ENCODE data around the gene DIPK1C. TPM values are rescaled to one million over a fixed set of nuclear protein-coding genes. Genes with fewer than 3 reads are reported as not detected.
A peak's percentile ranks its signal among the peaks of the same experiment; 100 is the strongest.

The DIPK1C gene
- total RNA-seq, 2 experiments from 2014 or later = not detected

GRCh38 chr18:74495581-74496507 lies 38.7 kb upstream of the DIPK1C start, which contains the start of gene CNDP2:
CNDP2 (plus strand) TSS chr18:74496363; CDS start chr18:74499974, 3,611 bp downstream.
- peak within 1 kb of the TSS; percentile 87 for H3K4me3 Mint-ChIP-seq
- CTCF ChIA-PET = interaction anchor here (0.8 to 2.9 kb wide), 7 partner anchors 11 to 142 kb away, joined by 3 to 13 read pairs (median 5); partner anchors contain the start of gene ZNF407
- peaks cover 40% of the 10 kb centered on the region for H3K4me1 Mint-ChIP-seq
- H3K36me3 Mint-ChIP-seq = peaks cover 13% of the 10 kb centered on the region
- H3K9me3 Mint-ChIP-seq (ENCODE audit: low read depth) = no peaks in the 10 kb centered on the region
- peaks cover 12% of the 10 kb centered on the region for H3K27me3 Mint-ChIP-seq
- H3K27ac Mint-ChIP-seq = peak within 1 kb of the TSS; percentile 100
- peak; percentile 99 for DNase-seq
- ATAC-seq = peak; percentile 76

- no peak for DNase-seq
- CTCF ChIA-PET = interaction anchor here (1.6 to 2.9 kb wide), 4 partner anchors 57 to 141 kb away, joined by 3 to 13 read pairs (median 8); no protein-coding TSS in a partner anchor
- no peak overlapping the region for H3K4me3 Mint-ChIP-seq
- H3K27me3 Mint-ChIP-seq = peaks cover 12% of the 10 kb centered on the region
- peaks cover 31% of the 10 kb centered on the region for H3K4me1 Mint-ChIP-seq
- H3K9me3 Mint-ChIP-seq (ENCODE audit: low read depth) = no peaks in the 10 kb centered on the region
- H3K27ac Mint-ChIP-seq = no peak overlapping the region
- peaks cover 6% of the 10 kb centered on the region for H3K36me3 Mint-ChIP-seq
- ATAC-seq = no peak
Measured at GRCh38 chr18:74494514-74494913, 37.4 kb upstream of the DIPK1C start.

- Mint-ChIP-seq H3K4me1 (peaks cover 25% of the 10 kb centered on the region), H3K27ac (no peak overlapping the region), H3K36me3 (peaks cover 5% of the 10 kb centered on the region), H3K27me3 (peaks cover 12% of the 10 kb centered on the region), H3K9me3 (ENCODE audit: low read depth) (no peaks in the 10 kb centered on the region), H3K4me3 (no peak overlapping the region)
- peak; percentile 75 for DNase-seq
- no peak for ATAC-seq
- CTCF ChIA-PET = interaction anchor here (0.7 to 5.2 kb wide), 19 partner anchors 9 to 301 kb away, joined by 3 to 134 read pairs (median 4); no protein-coding TSS in a partner anchor
Measured at GRCh38 chr18:74493689-74494088, 36.6 kb upstream of the DIPK1C start.

- no peaks in the 10 kb centered on the region for H3K9me3 Mint-ChIP-seq (ENCODE audit: low read depth)
- CTCF ChIA-PET = interaction anchor here (1.8 to 5.2 kb wide), 3 partner anchors 8 to 140 kb away, joined by 4 to 134 read pairs (median 12); no protein-coding TSS in a partner anchor
- no peak for DNase-seq
- no peak overlapping the region for H3K27ac Mint-ChIP-seq
- H3K27me3 Mint-ChIP-seq = peaks cover 12% of the 10 kb centered on the region
- ATAC-seq = no peak
- peaks cover under 1% of the 10 kb centered on the region for H3K36me3 Mint-ChIP-seq
- no peak overlapping the region for H3K4me3 Mint-ChIP-seq
- H3K4me1 Mint-ChIP-seq = peaks cover 11% of the 10 kb centered on the region
Measured at GRCh38 chr18:74492259-74492658, 35.2 kb upstream of the DIPK1C start.

GRCh38 chr18:74489676-74490075 lies 32.6 kb upstream of the DIPK1C start:
- ATAC-seq = no peak

GRCh38 chr18:74488864-74489263 lies 31.8 kb upstream of the DIPK1C start:
- ATAC-seq = no peak
- CTCF ChIA-PET = interaction anchor here (5.2 kb wide), 1 partner anchor 136 kb away, joined by 134 read pairs; no protein-coding TSS in a partner anchor

More at GRCh38 chr18:74489676-74490075, 32.6 kb upstream of the DIPK1C start:
- CTCF ChIA-PET = interaction anchor here (0.8 to 5.2 kb wide), 3 partner anchors 41 to 137 kb away, joined by 3 to 134 read pairs (median 4); no protein-coding TSS in a partner anchor
- H3K36me3 Mint-ChIP-seq = no peaks in the 10 kb centered on the region
- peaks cover 12% of the 10 kb centered on the region for H3K4me1 Mint-ChIP-seq
- no peaks in the 10 kb centered on the region for H3K9me3 Mint-ChIP-seq (ENCODE audit: low read depth)
- DNase-seq = no peak
- no peak overlapping the region for H3K4me3 Mint-ChIP-seq
- peaks cover 15% of the 10 kb centered on the region for H3K27me3 Mint-ChIP-seq
- H3K27ac Mint-ChIP-seq = no peak overlapping the region

GRCh38 chr18:74488354-74488753 lies 31.2 kb upstream of the DIPK1C start:
- no peaks in the 10 kb centered on the region for H3K36me3 Mint-ChIP-seq
- H3K27me3 Mint-ChIP-seq = peaks cover 5% of the 10 kb centered on the region
- H3K4me3 Mint-ChIP-seq = no peak overlapping the region
- no peak for ATAC-seq
- CTCF ChIA-PET = interaction anchor here (2.6 kb wide), 1 partner anchor 135 kb away, joined by 7 read pairs; no protein-coding TSS in a partner anchor
- peaks cover 14% of the 10 kb centered on the region for H3K4me1 Mint-ChIP-seq
- no peaks in the 10 kb centered on the region for H3K9me3 Mint-ChIP-seq (ENCODE audit: low read depth)
- no peak overlapping the region for H3K27ac Mint-ChIP-seq
- DNase-seq = no peak

More at GRCh38 chr18:74488864-74489263, 31.8 kb upstream of the DIPK1C start:
- DNase-seq = no peak
- Mint-ChIP-seq H3K4me3 (no peak overlapping the region), H3K27ac (no peak overlapping the region), H3K27me3 (peaks cover 10% of the 10 kb centered on the region), H3K4me1 (peaks cover 14% of the 10 kb centered on the region), H3K36me3 (no peaks in the 10 kb centered on the region), H3K9me3 (ENCODE audit: low read depth) (no peaks in the 10 kb centered on the region)

- Mint-ChIP-seq H3K4me3 (no peak overlapping the region), H3K27ac (no peak overlapping the region), H3K27me3 (peaks cover 10% of the 10 kb centered on the region), H3K4me1 (peaks cover 14% of the 10 kb centered on the region), H3K36me3 (no peaks in the 10 kb centered on the region), H3K9me3 (ENCODE audit: low read depth) (no peaks in the 10 kb centered on the region)
- no peak for DNase-seq
- CTCF ChIA-PET = interaction anchor here (2.6 kb wide), 1 partner anchor 133 kb away, joined by 7 read pairs; no protein-coding TSS in a partner anchor
- no peak for ATAC-seq
Measured at GRCh38 chr18:74486119-74486849, 29.2 kb upstream of the DIPK1C start.

GRCh38 chr18:74482697-74483096 lies 25.6 kb upstream of the DIPK1C start:
- Mint-ChIP-seq H3K4me3 (no peak overlapping the region), H3K9me3 (ENCODE audit: low read depth) (no peaks in the 10 kb centered on the region), H3K27me3 (peaks cover 13% of the 10 kb centered on the region), H3K4me1 (peaks cover 14% of the 10 kb centered on the region), H3K27ac (no peak overlapping the region), H3K36me3 (no peaks in the 10 kb centered on the region)
- DNase-seq (no peak), ATAC-seq (no peak)
- CTCF ChIA-PET = interaction anchor here (1.1 to 1.3 kb wide), 2 partner anchors 69 to 129 kb away, joined by 3 read pairs; no protein-coding TSS in a partner anchor

GRCh38 chr18:74480149-74480651 lies 23.1 kb upstream of the DIPK1C start:
- Mint-ChIP-seq H3K27ac (no peak overlapping the region), H3K27me3 (peaks cover 10% of the 10 kb centered on the region), H3K36me3 (no peaks in the 10 kb centered on the region), H3K4me1 (peaks cover 6% of the 10 kb centered on the region), H3K9me3 (ENCODE audit: low read depth) (no peaks in the 10 kb centered on the region), H3K4me3 (no peak overlapping the region)
- CTCF ChIA-PET = no interaction called here
- ATAC-seq (no peak), DNase-seq (no peak)

- Mint-ChIP-seq H3K4me3 (no peak overlapping the region), H3K4me1 (peaks cover 2% of the 10 kb centered on the region), H3K27me3 (peaks cover 10% of the 10 kb centered on the region), H3K36me3 (no peaks in the 10 kb centered on the region), H3K9me3 (ENCODE audit: low read depth) (no peaks in the 10 kb centered on the region), H3K27ac (no peak overlapping the region)
- ATAC-seq = no peak
- DNase-seq = no peak
- CTCF ChIA-PET = no interaction called here
Measured at GRCh38 chr18:74479486-74480148, 22.5 kb upstream of the DIPK1C start.

- H3K9me3 Mint-ChIP-seq (ENCODE audit: low read depth) = no peaks in the 10 kb centered on the region
- CTCF ChIA-PET = interaction anchor here (0.7 kb wide), 1 partner anchor 17 kb away, joined by 3 read pairs; the partner anchor contains the start of gene CNDP2
- no peak overlapping the region for H3K27ac Mint-ChIP-seq
- H3K36me3 Mint-ChIP-seq = no peaks in the 10 kb centered on the region
- DNase-seq (no peak), ATAC-seq (no peak)
- H3K27me3 Mint-ChIP-seq = peaks cover 10% of the 10 kb centered on the region
- no peaks in the 10 kb centered on the region for H3K4me1 Mint-ChIP-seq
- H3K4me3 Mint-ChIP-seq = no peak overlapping the region
Measured at GRCh38 chr18:74478880-74479279, 21.8 kb upstream of the DIPK1C start.

Data from activated CD8-positive, alpha-beta memory T cell treated with anti-CD3 and anti-CD28 coated beads, Interleukin-2, amount 10 ng/mL, durations not matched to agents 7 days and 5 days (primary cell).